SK-N-MC (cell line): Measurements from ENCODE around the gene RNASE4.

Experiments used
- FOXP2 ChIP-seq: optimal IDR thresholded peaks from 2 replicates; pipeline ENCODE3; 2011; ENCODE audit warnings: mild to moderate bottlenecking, moderate library complexity; ENCODE audit not compliant: insufficient read depth; ENCODE audit errors: extremely low read length, control extremely low read depth
- POLR2AphosphoS5 ChIP-seq: IDR thresholded peaks from 2 replicates; pipeline ENCODE4 v1.6.1; 2012; ENCODE audit warnings: mild to moderate bottlenecking, low read depth, low read length, borderline replicate concordance

- TF ChIP-seq POLR2AphosphoS5 = no peak
- no peak for TF ChIP-seq FOXP2
These were observed 57.8 kb downstream of the RNASE4 start for GRCh38 chr14:20742132-20742531.
